Uterus (tissue), 2 donors: ENCODE results near the gene CLHC1.

Experiments used
- CTCF ChIP-seq, 4 experiments: fragments of 200-600 bp in 2 of 4; fragments of 450-650 bp in 2 of 4; sonication (generic) in 2 of 4; IDR thresholded peaks; one replicate each; pipeline ENCODE4 v1.5.1; 2016 to 2019; ENCODE audit warnings: antibody characterized with exemption in 4 of 4, mild to moderate bottlenecking in 2 of 4, moderate library complexity in 1 of 4
- POLR2A ChIP-seq, 2 donors: fragments of 450-650 bp; IDR thresholded peaks; one replicate each; pipeline ENCODE4 v1.6.1; 2016; ENCODE audit warnings: antibody characterized with exemption in 2 of 2, mild to moderate bottlenecking in 1 of 2, moderate library complexity in 1 of 2

GRCh38 chr2:55229221-55229620, 2.9 kb downstream of the CLHC1 start:
- no peak for TF ChIP-seq CTCF (IDR thresholded peaks at IDR 0.05)
- TF ChIP-seq POLR2A (IDR thresholded peaks at IDR 0.05): no peak
